Activated T-helper 1 cell treated with anti-CD3 and anti-CD28 coated beads, Interleukin-12 subunit alpha, Interleukin-12 subunit beta, Interleukin-2, Interleukin-4 antibody, amounts not matched to agents 30 ng/mL and 10 ng/mL and 1 ng/mL, durations not matched to agents 14 hours and 24 hours and 36 hours (primary cell): ENCODE results near the gene R3HDM2. TPM values are rescaled to one million over a fixed set of nuclear protein-coding genes. Genes with fewer than 3 reads are reported as not detected.

Source experiments
- DNase-seq: peaks from one replicate; pipeline ENCODE4 v3.0.0; 2021; ENCODE audit warnings: low spot score
- H3K27ac Mint-ChIP-seq: one replicate; pipeline ENCODE4 v1.8.0; 2021; ENCODE audit warnings: mild to moderate bottlenecking, mixed read lengths
- H3K27me3 Mint-ChIP-seq: one replicate; pipeline ENCODE4 v1.8.0; 2022; ENCODE audit warnings: mild to moderate bottlenecking, moderate library complexity, mixed read lengths; ENCODE audit not compliant: insufficient read depth
- H3K36me3 Mint-ChIP-seq: one replicate; pipeline ENCODE4 v1.8.0; 2021; ENCODE audit warnings: low read depth, mixed read lengths
- H3K4me1 Mint-ChIP-seq: one replicate; pipeline ENCODE4 v1.8.0; 2021; ENCODE audit warnings: low read depth, mixed read lengths
- H3K4me3 Mint-ChIP-seq: one replicate; pipeline ENCODE4 v1.8.0; 2021; ENCODE audit warnings: mild to moderate bottlenecking, moderate library complexity, mixed read lengths
- H3K9me3 Mint-ChIP-seq: one replicate; pipeline ENCODE4 v1.8.0; 2021; ENCODE audit warnings: mixed read lengths
- intact Hi-C: fragments of 100-400 bp; cut with micrococcal nuclease; formaldehyde crosslinking; loops from one replicate; pipeline ENCODE4 v1.15.1; 2024
- total RNA-seq: library from RNA; stranded (reverse); gene quantifications from 2 replicates; pipeline ENCODE4 v1.2.3, GENCODE V29; 2022

The R3HDM2 gene
- total RNA-seq, 1 donor from 2014 or later: 44.6 TPM

GRCh38 chr12:57462251-57462911, 31.5 kb upstream of the R3HDM2 start:
- Mint-ChIP-seq H3K4me3 (peak overlapping the region; percentile 86), H3K27me3 (peaks cover 21% of the 10 kb centered on the region), H3K9me3 (no peaks in the 10 kb centered on the region), H3K36me3 (peaks cover 3% of the 10 kb centered on the region), H3K4me1 (peaks cover 60% of the 10 kb centered on the region), H3K27ac (peak overlapping the region; percentile 72)
- DNase-seq: peak; percentile 85
- intact Hi-C loops: loop anchor here (1.0 kb wide), 2 partner anchors 14 to 199 kb away; no protein-coding TSS in a partner anchor

- H3K36me3 Mint-ChIP-seq: no peaks in the 10 kb centered on the region
- peaks cover 21% of the 10 kb centered on the region for H3K27me3 Mint-ChIP-seq
- intact Hi-C loops: loop anchor here (1.0 kb wide), 2 partner anchors 14 to 199 kb away; no protein-coding TSS in a partner anchor
- H3K9me3 Mint-ChIP-seq: no peaks in the 10 kb centered on the region
- H3K27ac Mint-ChIP-seq: no peak overlapping the region
- peak overlapping the region; percentile 86 for H3K4me3 Mint-ChIP-seq
- peaks cover 60% of the 10 kb centered on the region for H3K4me1 Mint-ChIP-seq
- DNase-seq: no peak
Observed at GRCh38 chr12:57461917-57462250, 31.0 kb upstream of the R3HDM2 start.

- Mint-ChIP-seq H3K4me3 (peak overlapping the region; percentile 86), H3K27ac (no peak overlapping the region), H3K27me3 (peaks cover 21% of the 10 kb centered on the region), H3K4me1 (peaks cover 60% of the 10 kb centered on the region), H3K9me3 (no peaks in the 10 kb centered on the region), H3K36me3 (no peaks in the 10 kb centered on the region)
- no peak for DNase-seq
- intact Hi-C loops: no loop called here
Observed at GRCh38 chr12:57461276-57461916, 30.6 kb upstream of the R3HDM2 start.

GRCh38 chr12:57460841-57461275, 30.0 kb upstream of the R3HDM2 start:
- H3K27me3 Mint-ChIP-seq: peaks cover 21% of the 10 kb centered on the region
- peak overlapping the region; percentile 85 for H3K4me3 Mint-ChIP-seq
- DNase-seq: no peak
- intact Hi-C loops: no loop called here
- no peaks in the 10 kb centered on the region for H3K36me3 Mint-ChIP-seq
- no peaks in the 10 kb centered on the region for H3K9me3 Mint-ChIP-seq
- H3K27ac Mint-ChIP-seq: no peak overlapping the region
- H3K4me1 Mint-ChIP-seq: peaks cover 65% of the 10 kb centered on the region

GRCh38 chr12:57460468-57460784, 29.6 kb upstream of the R3HDM2 start:
- H3K9me3 Mint-ChIP-seq: no peaks in the 10 kb centered on the region
- no peak for DNase-seq
- no peaks in the 10 kb centered on the region for H3K36me3 Mint-ChIP-seq
- H3K27me3 Mint-ChIP-seq: peaks cover 21% of the 10 kb centered on the region
- peaks cover 68% of the 10 kb centered on the region for H3K4me1 Mint-ChIP-seq
- H3K27ac Mint-ChIP-seq: peak overlapping the region; percentile 34
- peak overlapping the region; percentile 85 for H3K4me3 Mint-ChIP-seq
- intact Hi-C loops: no loop called here

- Mint-ChIP-seq H3K27ac (peak within 1 kb of the TSS; percentile 93), H3K4me1 (peaks cover 66% of the 10 kb centered on the region), H3K9me3 (no peaks in the 10 kb centered on the region), H3K4me3 (peak within 1 kb of the TSS; percentile 94), H3K36me3 (no peaks in the 10 kb centered on the region), H3K27me3 (peaks cover 21% of the 10 kb centered on the region)
- no peak for DNase-seq
- intact Hi-C loops: loop anchor here (1.0 kb wide), 9 partner anchors 27 to 247 kb away; partner anchors contain the start of genes DCTN2, DDIT3 and R3HDM2
Observed at GRCh38 chr12:57459750-57460467, 29.1 kb upstream of the R3HDM2 start, which contains the start of gene GLI1. Gene GLI1, plus strand, starts transcription at chr12:57459785. Its CDS starts 3,907 bp downstream, at chr12:57463692.

- intact Hi-C loops: loop anchor here (1.0 kb wide), 9 partner anchors 28 to 246 kb away; partner anchors contain the start of genes DCTN2, DDIT3 and R3HDM2
- peaks cover 21% of the 10 kb centered on the region for H3K27me3 Mint-ChIP-seq
- peak overlapping the region; percentile 94 for H3K4me3 Mint-ChIP-seq
- H3K27ac Mint-ChIP-seq: peak overlapping the region; percentile 93
- peaks cover 60% of the 10 kb centered on the region for H3K4me1 Mint-ChIP-seq
- peak; percentile 90 for DNase-seq
- H3K9me3 Mint-ChIP-seq: no peaks in the 10 kb centered on the region
- H3K36me3 Mint-ChIP-seq: no peaks in the 10 kb centered on the region
Observed at GRCh38 chr12:57459055-57459749, 28.4 kb upstream of the R3HDM2 start.

- Mint-ChIP-seq H3K27me3 (peaks cover 19% of the 10 kb centered on the region), H3K27ac (peak overlapping the region; percentile 93), H3K4me3 (peak overlapping the region; percentile 94), H3K36me3 (no peaks in the 10 kb centered on the region), H3K9me3 (no peaks in the 10 kb centered on the region), H3K4me1 (peaks cover 54% of the 10 kb centered on the region)
- DNase-seq: no peak
- intact Hi-C loops: loop anchor here (1.0 kb wide), 9 partner anchors 27 to 245 kb away; partner anchors contain the start of genes DCTN2, DDIT3 and R3HDM2
Observed at GRCh38 chr12:57458665-57459054, 27.8 kb upstream of the R3HDM2 start.

- Mint-ChIP-seq H3K4me1 (peaks cover 45% of the 10 kb centered on the region), H3K27ac (peak overlapping the region; percentile 22), H3K9me3 (no peaks in the 10 kb centered on the region), H3K36me3 (no peaks in the 10 kb centered on the region), H3K27me3 (peaks cover 17% of the 10 kb centered on the region), H3K4me3 (no peak overlapping the region)
- intact Hi-C loops: no loop called here
- no peak for DNase-seq
Observed at GRCh38 chr12:57456737-57457490, 26.1 kb upstream of the R3HDM2 start.

GRCh38 chr12:57456145-57456700, 25.4 kb upstream of the R3HDM2 start:
- H3K4me1 Mint-ChIP-seq: peaks cover 39% of the 10 kb centered on the region
- no peak for DNase-seq
- peak overlapping the region; percentile 34 for H3K27ac Mint-ChIP-seq
- no peaks in the 10 kb centered on the region for H3K36me3 Mint-ChIP-seq
- intact Hi-C loops: no loop called here
- peak overlapping the region; percentile 73 for H3K4me3 Mint-ChIP-seq
- H3K9me3 Mint-ChIP-seq: no peaks in the 10 kb centered on the region
- peaks cover 12% of the 10 kb centered on the region for H3K27me3 Mint-ChIP-seq

GRCh38 chr12:57455374-57456144, 24.7 kb upstream of the R3HDM2 start:
- intact Hi-C loops: no loop called here
- DNase-seq: no peak
- no peaks in the 10 kb centered on the region for H3K36me3 Mint-ChIP-seq
- peaks cover 33% of the 10 kb centered on the region for H3K4me1 Mint-ChIP-seq
- peak overlapping the region; percentile 73 for H3K4me3 Mint-ChIP-seq
- H3K9me3 Mint-ChIP-seq: no peaks in the 10 kb centered on the region
- H3K27ac Mint-ChIP-seq: no peak overlapping the region
- H3K27me3 Mint-ChIP-seq: peaks cover 8% of the 10 kb centered on the region
